Activated CD8-positive, alpha-beta memory T cell treated with anti-CD3 and anti-CD28 coated beads for 36 hours (primary cell): ENCODE results near the gene ERGIC1. TPM values are rescaled to one million over a fixed set of nuclear protein-coding genes. Genes with fewer than 3 reads are reported as not detected.
"Not testable (repeated sequence)": the region's sequence is repeated elsewhere in the genome, so short reads cannot be mapped to it uniquely, and the experiment has no call there.

ENCODE experiments used
- CTCF ChIA-PET: fragments of 350-600 bp; sonication (Branson Sonifier 250); formaldehyde crosslinking; loops from one replicate; lab custom pipeline; 2021; ENCODE audit warnings: antibody characterized with exemption; lab: Charles Lee
- POLR2A ChIA-PET: fragments of 350-600 bp; sonication (Branson Sonifier 250); formaldehyde crosslinking; loops from one replicate; lab custom pipeline; 2021; ENCODE audit warnings: antibody characterized with exemption; lab: Charles Lee
- total RNA-seq, 2 experiments: library from RNA; stranded (reverse); gene quantifications; one replicate each; pipeline ENCODE4 v1.2.3, GENCODE V29; 2021

ERGIC1 gene
- total RNA-seq, 2 experiments from 2014 or later, result 39.7 to 41.0 TPM

- POLR2A ChIA-PET, result interaction anchor here (1.5 kb wide), 1 partner anchor 69 kb away, joined by 5 read pairs; the partner anchor contains the start of gene DUSP1
- CTCF ChIA-PET, result interaction anchor here (0.9 to 1.7 kb wide), 3 partner anchors 68 to 125 kb away, joined by 3 to 4 read pairs (median 4); no protein-coding TSS in a partner anchor
Measured at GRCh38 chr5:172839669-172840431, 5.8 kb downstream of the ERGIC1 start.

- POLR2A ChIA-PET, result interaction anchor here (1.5 kb wide), 1 partner anchor 70 kb away, joined by 5 read pairs; the partner anchor contains the start of gene DUSP1
- CTCF ChIA-PET, result interaction anchor here (0.9 to 1.7 kb wide), 3 partner anchors 69 to 125 kb away, joined by 3 to 4 read pairs (median 4); no protein-coding TSS in a partner anchor
Measured at GRCh38 chr5:172840432-172841154, 6.5 kb downstream of the ERGIC1 start.

GRCh38 chr5:172841256-172841655 is 7.2 kb downstream of the ERGIC1 start:
- POLR2A ChIA-PET, result interaction anchor here (1.5 kb wide), 1 partner anchor 70 kb away, joined by 5 read pairs; the partner anchor contains the start of gene DUSP1

GRCh38 chr5:172843825-172844576 is 9.9 kb downstream of the ERGIC1 start:
- POLR2A ChIA-PET, result no interaction called here
- CTCF ChIA-PET, result no interaction called here

More at GRCh38 chr5:172841256-172841655, 7.2 kb downstream of the ERGIC1 start:
- CTCF ChIA-PET, result no interaction called here

- ChIA-PET POLR2A (no interaction called here), CTCF (no interaction called here)
Measured at GRCh38 chr5:172844577-172844838, 10.5 kb downstream of the ERGIC1 start.

- CTCF ChIA-PET, result no interaction called here
- POLR2A ChIA-PET, result no interaction called here
Measured at GRCh38 chr5:172845154-172845553, 11.1 kb downstream of the ERGIC1 start.

GRCh38 chr5:172845576-172845975 is 11.5 kb downstream of the ERGIC1 start:
- POLR2A ChIA-PET, result no interaction called here
- CTCF ChIA-PET, result no interaction called here

GRCh38 chr5:172846249-172846648 is 12.2 kb downstream of the ERGIC1 start:
- POLR2A ChIA-PET, result no interaction called here
- CTCF ChIA-PET, result no interaction called here

- ChIA-PET POLR2A (no interaction called here), CTCF (no interaction called here)
Measured at GRCh38 chr5:172846677-172847076, 12.6 kb downstream of the ERGIC1 start.

- POLR2A ChIA-PET, CTCF ChIA-PET: not testable (repeated sequence)
Measured at GRCh38 chr5:172847584-172847983, 13.5 kb downstream of the ERGIC1 start.

- CTCF ChIA-PET, result no interaction called here
Measured at GRCh38 chr5:172848419-172848818, 14.4 kb downstream of the ERGIC1 start.

GRCh38 chr5:172849606-172850453 is 15.8 kb downstream of the ERGIC1 start:
- POLR2A ChIA-PET, result no interaction called here

More at GRCh38 chr5:172848419-172848818, 14.4 kb downstream of the ERGIC1 start:
- POLR2A ChIA-PET, result no interaction called here

GRCh38 chr5:172850454-172850797 is 16.4 kb downstream of the ERGIC1 start:
- ChIA-PET POLR2A (no interaction called here), CTCF (no interaction called here)

More at GRCh38 chr5:172849606-172850453, 15.8 kb downstream of the ERGIC1 start:
- CTCF ChIA-PET, result interaction anchor here (0.5 kb wide), 1 partner anchor 47 kb away, joined by 3 read pairs; no protein-coding TSS in a partner anchor

- POLR2A ChIA-PET, result not testable (repeated sequence)
- CTCF ChIA-PET, result interaction anchor here (0.7 kb wide), 1 partner anchor 15 kb away, joined by 4 read pairs; no protein-coding TSS in a partner anchor
Measured at GRCh38 chr5:172851254-172851653, 17.2 kb downstream of the ERGIC1 start.

GRCh38 chr5:172852490-172853354 is 18.7 kb downstream of the ERGIC1 start:
- CTCF ChIA-PET, result no interaction called here
- POLR2A ChIA-PET, result no interaction called here

GRCh38 chr5:172853355-172853975 is 19.4 kb downstream of the ERGIC1 start:
- POLR2A ChIA-PET, result no interaction called here
- CTCF ChIA-PET, result no interaction called here

- CTCF ChIA-PET, result no interaction called here
- POLR2A ChIA-PET, result no interaction called here
Measured at GRCh38 chr5:172854451-172854871, 20.4 kb downstream of the ERGIC1 start.
